SKM-1 treated with dmso at 0.1 percent for 144 hours (cell line): Measurements from ENCODE around the gene TPSG1.
"Not testable (repeated sequence)": the region's sequence is repeated elsewhere in the genome, so short reads cannot be mapped to it uniquely, and the experiment has no call there.

Source experiments
- DNase-seq: peaks from one replicate; lab custom pipeline; 2025; ENCODE audit not compliant: unreplicated experiment; lab: John Stamatoyannopoulos, UW

Gene TPSG1

DNA sequence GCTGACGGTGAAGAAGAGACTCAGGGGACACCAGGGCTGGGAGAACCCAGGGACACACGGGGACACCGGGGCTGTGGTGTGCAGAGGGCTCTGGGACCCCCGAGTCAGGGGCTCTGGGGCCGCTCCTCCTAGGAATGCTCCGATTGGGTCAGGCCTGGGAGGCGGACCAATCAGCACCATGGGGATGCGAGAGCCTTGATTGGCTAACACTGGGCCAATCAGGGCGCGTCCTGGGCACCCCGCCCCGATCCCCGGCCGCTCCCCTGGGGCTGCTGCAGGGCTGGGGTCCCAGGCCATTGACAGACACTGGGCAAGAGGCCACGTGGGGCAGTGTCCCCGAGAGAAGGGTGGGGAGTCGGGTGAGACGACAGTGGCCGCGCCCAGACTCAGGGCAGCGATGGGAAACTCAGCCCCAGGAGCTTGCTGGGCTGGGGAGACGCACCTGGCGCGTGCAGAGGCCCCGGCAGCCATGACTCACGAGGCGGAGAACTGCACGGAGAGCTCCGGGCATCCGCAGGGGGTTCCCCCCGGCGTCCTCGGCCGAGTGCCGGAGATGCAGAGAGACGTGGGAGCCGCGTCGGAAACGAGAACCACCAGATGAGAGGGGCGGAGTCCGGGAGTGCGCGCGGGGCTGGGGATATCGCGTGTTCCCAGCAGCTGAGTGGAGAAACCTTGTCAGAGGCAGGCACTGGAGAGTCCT, 7.1 kb upstream of the TPSG1 start:
- not testable (repeated sequence) for DNase-seq

DNA sequence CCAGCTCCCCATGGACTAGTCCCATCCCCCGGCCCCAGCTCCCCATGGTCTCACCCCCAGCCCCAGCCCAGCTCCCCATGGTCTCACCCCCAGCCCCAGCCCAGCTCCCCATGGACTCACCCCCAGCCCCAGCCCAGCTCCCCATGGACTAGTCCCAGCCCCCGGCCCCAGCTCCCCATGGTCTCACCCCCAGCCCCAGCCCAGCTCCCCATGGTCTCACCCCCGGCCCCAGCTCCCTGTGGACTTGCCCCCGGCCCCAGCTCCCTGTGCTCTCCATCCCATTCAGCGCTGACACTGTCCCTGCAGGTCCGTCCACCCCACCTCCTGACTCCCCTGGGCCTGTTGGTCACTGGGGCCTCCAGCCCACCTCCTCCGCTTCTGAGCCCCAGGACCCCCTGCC, 6.2 kb upstream of the TPSG1 start:
- DNase-seq = not testable (repeated sequence)

DNA sequence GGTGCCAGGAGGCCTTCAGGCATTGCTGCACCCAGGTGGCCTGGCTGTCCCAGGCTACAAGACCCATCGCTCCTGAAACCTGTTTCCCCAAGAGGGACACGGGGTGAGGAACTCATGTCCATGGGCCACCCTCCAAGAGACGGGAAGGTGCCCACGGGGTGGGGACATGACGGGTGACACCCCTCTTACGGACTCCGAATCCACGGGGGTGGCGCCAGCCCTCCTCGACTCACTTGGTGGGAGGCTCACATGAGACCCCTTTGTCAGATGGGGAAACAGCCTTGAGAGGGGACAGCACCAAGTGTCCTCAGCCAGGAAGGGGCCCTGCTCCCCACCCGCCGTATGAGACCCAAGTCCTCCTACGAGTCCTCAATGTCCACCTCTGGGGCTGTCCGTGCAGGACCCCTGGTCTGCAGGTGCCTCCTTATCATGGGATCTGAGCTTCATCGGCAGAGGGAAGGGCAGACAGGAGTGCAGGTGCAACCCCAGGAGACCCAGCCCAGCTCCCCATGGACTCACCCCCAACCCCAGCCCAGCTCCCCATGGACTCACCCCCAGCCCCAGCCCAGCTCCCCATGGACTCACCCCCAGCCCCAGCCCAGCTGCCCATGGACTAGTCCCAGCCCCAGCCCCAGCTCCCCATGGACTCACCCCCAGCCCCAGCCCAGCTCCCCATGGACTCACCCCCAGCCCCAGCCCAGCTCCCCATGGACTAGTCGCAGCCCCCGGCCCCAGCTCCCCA, 5.6 kb upstream of the TPSG1 start:
- DNase-seq = not testable (repeated sequence)

DNA sequence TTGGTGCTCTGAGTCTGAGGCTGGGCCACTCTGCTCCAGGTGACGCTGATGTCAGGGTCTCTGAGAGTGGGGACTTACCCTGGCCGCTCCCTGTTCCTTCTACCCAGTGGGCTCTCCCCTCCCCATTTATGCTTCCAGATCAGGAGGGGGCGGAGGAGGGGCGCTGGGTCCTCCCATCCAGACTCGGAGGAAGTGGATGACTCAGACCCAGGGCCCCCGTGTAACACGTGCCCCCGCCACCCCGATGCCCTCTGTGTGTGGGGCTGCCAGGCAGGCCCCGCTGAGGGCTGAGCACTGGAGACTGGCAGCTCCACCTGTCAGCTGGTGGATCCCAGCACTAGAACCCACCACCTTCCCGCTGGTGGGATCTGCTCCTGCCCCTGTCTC, 5.0 kb upstream of the TPSG1 start, which contains the start of gene TPSB2:
Gene TPSB2 (minus strand): TSS at position 101 of the 387 bp plus-strand sequence. CDS start 233 bp downstream, outside the sequence.
- DNase-seq = not testable (repeated sequence)

DNA sequence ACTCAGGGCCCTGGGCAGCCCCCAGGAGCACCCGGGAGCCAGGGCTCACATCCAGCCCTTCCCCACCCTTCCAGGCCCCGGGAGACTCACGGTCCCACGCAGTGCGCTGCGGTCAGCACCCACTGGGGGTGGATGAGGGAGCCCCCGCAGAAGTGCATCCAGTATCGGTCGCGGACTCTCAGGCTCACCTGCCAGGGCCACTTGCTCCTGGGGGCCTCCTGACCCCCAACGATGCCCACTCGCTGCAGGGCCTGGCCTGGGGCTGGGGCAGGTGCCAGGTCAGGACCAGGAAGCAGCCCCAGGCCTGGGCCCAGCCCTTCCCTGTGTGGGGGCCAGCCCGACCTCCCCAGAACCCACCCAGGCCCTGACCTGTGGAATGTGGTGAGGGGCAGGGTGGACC, 4.4 kb upstream of the TPSG1 start:
- DNase-seq = not testable (repeated sequence)

DNA sequence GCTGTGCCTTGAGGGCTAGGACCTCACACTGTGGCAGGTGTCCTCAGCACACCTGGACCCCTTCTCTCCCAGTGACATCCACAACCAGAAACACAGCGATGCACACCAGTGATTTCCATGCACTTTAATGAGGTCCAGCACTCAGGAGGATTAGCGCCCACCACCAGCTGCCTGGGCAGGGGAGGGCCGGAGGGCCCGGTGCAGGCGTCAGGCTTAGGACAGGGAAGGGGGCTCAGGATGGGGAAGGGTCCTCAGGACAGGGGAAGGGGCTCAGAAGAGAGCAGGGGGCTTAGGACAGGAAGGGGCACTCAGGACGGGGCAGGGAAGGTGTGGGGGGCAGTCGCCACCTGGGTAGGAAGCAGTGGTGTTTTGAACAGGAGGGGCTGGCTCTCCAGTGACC, 3.2 kb upstream of the TPSG1 start:
- DNase-seq = not testable (repeated sequence)

DNA sequence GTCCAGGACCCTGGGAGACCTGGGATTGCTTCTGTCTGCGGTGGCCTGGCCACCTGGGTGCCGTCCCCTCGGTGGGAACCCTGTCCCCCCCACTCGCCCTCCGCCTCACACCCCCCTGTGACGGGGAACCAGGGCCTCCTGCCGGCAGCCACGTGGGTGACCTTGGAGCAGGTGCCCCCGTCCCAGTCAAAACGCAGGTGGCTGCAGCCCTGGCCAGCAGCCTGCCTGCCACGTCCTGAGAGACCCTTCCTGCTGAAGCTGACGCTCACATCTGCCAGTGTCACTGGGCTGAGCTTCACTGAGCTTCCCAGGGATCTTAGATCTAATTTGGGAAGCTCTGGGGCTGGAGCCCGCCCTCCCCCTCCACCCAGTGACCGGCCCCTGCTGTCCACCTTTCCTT, 1.6 kb upstream of the TPSG1 start:
- DNase-seq = not testable (repeated sequence)

DNA sequence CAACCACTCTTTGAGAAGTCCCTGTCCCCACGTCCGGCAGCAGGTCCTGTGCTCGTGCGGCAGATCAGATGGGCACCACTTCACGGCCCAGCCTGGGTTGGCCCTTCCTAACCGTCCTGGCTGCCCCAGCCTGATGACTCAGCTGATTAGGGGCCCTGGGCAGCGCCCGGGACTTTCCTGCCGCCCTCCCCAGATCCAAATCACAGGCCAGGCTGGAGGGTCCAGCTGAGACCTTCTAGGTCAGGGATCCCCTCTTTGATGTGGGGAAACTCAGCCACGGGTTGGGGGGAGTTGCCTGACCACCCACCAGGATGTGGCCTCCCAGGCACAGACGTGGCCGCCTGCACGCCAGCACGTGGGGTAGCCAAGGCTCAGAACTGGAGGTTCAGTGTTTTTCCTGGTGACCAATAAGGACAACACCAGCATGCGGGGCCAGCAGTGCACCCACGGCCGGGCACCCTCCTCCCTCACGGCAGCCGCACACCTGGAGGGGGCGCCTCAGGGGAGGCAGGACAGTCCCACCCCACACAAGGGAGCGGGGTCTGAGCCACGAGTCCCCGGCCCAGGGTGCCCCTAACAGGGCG, 752 bp upstream of the TPSG1 start:
- DNase-seq = not testable (repeated sequence)

DNA sequence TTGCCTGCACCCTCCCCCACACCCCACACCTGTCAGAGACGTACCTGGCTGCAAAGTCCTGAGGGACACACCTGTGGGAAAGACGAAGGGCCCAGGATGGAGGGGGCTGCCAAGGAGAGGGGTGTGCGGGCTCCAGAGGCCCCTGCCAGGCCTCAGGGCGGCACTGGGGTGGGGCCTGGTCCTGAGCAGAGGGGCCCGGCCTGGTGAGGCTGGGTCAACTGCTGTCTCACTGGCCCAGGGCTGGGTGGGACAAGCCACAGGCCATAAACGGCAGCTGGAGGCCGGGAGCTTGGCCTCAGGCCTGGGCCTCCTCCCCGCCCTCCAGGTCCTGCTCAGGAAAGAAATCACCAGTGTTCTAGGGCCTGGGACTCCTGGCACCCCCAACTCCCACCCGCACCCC, 510 bp downstream of the TPSG1 start:
- no peak for DNase-seq

DNA sequence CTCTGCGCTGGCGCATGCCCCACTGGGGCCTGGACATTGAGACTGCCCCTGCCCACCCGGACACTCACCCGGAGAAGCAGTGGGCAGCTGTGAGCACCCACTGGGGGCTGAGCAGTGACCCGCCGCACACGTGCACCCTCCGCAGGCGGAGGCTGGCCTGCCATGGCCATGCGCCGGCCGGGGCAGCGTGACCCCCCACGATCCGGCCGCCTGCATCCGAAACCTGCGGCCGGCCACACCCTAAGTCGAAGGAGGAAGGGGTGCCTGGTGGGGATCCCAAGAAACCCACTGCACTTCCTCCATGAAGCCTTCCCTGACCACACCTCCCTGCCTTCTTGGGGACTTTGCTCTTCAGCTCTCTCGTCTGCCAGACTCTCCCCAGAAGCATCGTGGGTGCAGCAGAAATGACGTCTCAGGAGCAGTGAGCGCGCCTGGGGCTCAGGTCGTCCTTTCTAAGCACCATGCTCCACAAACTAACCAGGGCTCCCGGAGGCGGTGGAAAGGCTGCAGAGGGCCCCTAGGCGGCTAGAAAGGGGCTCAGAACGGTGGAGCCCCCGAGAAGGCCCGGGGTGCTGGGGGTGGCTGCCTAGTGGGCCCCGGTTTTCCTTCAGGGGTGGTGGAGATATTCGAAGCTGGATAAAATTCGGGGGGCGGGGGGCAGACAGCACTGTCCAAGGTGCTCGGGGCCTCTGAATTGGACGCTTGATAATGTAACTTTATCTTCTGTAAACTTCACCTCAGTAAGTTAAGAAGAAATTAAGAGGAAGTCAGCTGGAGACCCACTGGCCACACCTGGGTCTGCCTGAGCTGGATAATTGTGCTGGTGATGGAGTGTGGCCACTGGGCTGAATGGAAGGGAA, 1.5 kb downstream of the TPSG1 start:
- DNase-seq = no peak

DNA sequence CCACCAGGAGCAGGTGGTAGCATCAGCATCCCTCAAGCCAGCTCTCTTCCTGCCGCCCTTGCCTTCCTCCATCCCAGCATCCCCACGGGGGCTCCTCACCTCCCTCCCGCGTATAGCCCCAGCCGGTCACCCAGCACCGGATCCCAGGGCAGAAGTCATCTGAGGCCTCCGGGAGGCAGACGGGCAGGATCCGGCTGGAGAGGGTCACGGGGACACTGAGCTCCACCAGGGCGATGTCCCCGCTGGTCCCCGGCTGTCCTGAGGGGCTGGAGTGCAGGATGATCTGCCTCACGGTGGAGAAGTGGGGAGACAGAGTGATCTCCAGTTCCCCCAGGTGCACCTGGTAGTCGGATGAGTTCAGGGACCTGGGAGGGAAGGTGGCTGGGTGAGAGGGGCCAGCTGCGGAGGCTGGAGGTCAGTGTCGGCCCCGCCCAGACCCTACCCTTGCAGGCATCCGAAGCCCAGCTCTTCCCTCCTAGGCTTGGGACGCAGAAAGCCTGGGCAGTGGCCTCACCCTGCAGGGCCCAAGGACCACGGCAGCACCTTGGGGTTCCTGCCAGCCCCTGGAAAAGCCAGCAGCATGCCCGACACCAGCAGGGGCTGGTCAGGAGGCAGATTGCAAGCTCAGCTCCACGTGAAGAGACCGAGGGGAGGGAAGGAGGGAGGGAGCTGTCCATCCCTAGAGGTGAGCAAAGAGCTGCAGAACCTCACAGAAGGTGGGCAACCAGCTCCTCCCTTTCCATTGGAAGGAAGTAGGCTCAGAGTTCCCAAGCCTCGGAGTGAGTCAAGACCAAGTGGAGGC, 2.3 kb downstream of the TPSG1 start:
- no peak for DNase-seq

DNA sequence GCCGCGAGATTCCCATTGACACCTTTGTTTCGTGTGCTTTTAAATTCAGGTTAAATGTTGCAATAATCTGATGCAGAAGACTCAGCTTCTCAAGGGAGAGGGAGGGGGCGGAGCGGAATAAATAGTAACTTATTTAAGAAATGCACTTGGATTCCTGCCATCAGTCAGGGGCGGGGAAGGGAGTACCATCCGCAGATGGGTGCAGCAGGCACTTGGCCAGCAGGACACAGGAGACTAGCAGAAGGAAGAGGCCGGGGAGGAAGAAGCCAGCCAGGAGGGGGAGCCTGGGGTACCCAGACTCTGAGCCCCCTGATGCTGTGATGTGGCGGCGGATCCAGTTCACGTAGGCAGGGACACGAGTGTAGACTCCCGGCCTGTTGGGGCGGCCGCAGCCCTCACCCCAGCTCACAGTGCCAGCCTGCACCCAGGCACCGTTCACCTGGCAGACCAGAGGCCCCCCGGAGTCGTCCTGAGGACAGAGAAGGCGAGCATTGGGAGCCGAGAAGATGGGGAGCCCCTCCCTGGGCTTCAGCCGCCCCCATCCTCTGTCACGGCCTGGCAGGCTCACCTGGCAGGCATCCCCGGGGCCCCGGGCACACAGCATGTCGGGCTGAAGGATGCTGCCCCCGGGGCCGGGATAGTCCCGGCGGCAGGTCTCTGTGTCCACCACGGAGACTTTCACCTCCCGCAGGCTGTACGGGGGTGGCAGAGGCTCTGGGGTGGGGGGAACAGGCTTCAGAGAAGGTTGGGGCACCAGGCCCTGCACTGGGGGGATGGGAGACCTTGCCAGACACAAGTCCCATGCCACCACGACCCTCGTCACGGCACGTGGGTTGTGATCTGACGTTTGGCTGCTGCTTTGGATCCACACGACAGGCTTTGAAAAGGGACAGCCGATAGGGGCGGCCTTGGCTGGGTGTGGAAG, 3.2 kb downstream of the TPSG1 start:
- no peak for DNase-seq

DNA sequence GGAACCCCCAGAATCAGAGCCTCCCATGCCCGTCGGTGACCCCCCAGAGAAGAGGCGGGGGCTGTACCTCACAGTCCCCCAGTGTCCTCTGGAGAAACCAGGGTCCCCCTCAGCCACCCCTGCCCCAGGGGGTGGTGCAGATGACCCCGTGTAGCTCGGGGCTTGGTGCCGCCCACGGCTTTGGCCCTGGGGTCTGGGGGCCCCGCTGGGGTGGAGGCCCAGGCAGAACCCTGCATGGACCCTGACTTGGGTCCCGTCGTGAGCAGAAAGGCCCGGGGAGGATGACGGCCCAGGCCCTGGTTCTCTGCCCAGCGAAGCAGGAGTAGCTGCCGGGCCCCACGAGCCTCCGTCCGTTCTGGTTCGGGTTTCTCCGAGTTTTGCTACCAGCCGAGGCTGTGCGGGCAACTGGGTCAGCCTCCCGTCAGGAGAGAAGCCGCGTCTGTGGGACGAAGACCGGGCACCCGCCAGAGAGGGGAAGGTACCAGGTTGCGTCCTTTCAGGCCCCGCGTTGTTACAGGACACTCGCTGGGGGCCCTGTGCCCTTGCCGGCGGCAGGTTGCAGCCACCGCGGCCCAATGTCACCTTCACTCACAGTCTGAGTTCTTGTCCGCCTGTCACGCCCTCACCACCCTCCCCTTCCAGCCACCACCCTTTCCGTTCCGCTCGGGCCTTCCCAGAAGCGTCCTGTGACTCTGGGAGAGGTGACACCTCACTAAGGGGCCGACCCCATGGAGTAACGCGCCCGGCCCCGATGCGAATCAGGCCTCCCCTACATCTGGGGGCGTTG, 4.0 kb downstream of the TPSG1 start:
- DNase-seq = no peak

DNA sequence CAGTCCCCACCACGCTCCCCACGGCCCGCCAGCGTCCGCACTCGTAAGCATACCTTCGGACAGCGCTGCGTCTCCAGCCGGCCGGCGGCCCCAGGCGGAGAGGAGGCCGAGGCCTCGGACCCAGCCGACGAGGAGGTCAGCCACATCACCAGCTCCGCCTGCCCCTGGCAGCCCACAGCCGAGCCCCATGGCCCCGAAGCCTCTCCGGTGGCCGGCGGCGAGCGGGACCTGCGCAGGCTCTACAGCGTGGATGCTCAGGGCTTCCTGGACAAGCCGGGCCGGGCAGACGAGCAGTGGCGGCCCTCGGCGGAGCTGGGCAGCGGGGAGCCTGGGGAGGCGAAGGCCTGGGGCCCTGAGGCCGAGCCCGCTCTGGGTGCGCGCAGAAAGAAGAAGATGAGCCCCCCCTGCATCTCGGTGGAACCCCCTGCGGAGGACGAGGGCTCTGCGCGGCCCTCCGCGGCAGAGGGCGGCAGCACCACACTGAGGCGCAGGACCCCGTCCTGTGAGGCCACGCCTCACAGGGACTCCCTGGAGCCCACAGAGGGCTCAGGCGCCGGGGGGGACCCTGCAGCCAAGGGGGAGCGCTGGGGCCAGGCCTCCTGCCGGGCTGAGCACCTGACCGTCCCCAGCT, 4.9 kb downstream of the TPSG1 start:
- DNase-seq = no peak

DNA sequence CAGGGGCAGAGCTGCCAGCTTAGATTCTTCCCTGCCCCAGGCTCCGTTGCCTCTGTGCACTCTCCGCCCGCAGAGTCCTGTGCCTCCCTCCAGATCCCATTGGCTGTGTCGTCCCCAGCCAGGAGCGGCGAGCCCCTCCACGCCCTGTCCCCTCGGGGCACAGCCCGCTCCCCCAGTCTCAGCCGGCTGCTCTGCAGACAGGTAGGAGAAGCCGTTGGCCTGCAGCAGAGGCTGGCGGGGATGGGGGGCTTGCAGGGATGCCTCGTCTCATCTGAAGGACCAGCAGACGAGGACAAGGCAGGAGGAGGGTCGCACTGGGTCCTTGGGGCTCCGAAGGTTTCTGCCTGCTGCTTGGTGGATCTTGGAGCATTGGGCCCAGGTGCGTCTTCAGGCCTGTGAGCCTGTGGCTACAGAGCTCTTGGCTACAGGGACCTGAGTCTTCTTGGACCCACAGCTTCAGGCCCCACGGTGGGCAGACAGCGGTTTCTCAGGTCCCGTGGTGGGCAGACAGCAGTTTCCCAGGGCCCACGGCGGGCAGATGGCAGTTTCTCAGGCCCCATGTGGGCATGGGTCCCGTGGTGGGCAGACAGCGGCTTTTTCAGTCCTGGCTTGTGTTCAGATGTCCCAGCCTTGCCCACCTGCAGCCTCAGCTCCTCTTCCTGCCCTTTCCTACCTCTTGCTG, 6.0 kb downstream of the TPSG1 start:
- no peak for DNase-seq

DNA sequence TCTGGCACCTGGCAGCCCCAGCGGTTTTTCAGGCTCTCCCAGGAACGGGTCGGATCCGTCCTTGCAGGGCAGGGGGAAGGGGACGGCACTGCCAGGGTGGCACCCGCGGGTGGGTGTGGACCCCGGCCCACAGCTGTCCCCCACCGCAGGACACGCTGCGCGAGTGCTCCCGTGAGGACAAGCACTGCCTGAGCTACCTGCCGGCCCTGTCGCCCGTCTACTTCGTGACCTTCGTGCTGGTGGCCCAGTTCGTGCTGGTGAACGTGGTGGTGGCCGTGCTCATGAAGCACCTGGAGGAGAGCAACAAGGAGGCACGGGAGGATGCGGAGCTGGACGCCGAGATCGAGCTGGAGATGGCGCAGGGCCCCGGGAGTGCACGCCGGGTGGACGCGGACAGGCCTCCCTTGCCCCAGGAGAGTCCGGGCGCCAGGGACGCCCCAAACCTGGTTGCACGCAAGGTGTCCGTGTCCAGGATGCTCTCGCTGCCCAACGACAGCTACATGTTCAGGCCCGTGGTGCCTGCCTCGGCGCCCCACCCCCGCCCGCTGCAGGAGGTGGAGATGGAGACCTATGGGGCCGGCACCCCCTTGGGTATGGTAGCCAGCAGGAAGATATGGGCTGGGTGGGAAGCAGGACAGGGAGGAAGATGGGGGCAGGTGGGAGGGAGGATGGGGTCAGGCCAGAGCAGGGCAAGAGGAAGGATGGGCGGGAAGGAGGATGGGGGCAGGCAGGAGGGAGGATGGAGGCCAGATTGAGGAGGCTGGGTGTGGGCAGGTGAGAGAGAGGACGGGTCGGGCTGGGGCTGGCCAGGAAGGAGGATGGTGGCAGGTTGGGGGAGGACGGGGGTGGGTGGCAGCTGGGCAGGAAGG, 6.8 kb downstream of the TPSG1 start:
- no peak for DNase-seq

DNA sequence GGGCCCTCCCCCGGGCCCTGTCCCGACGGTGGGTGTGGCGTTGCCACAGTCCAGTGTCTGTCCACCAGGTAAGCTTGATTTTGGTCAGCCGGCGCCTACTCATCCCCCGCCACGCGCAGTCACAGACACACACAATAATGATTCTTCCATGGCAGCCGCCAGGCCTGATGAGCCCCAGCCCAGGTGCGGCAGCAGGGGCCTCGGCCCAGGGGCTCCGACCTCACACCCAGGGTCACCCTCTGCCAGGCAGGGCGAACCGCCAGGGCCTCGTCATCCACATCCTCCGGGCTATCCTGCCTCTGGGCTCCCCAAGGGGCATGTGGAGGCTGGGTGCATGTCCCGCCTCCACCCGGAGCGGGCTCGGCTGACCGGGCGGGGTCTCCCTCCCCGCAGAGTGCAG, 7.5 kb downstream of the TPSG1 start:
- DNase-seq = no peak
